Kidney (tissue), 14 donors: ENCODE data around the gene GSTT4. TPM values are rescaled to one million over a fixed set of nuclear protein-coding genes. Genes with fewer than 3 reads are reported as not detected.
A peak's percentile ranks its signal among the peaks of the same experiment; 100 is the strongest.
"Not testable (repeated sequence)": the region's sequence is repeated elsewhere in the genome, so short reads cannot be mapped to it uniquely, and the experiment has no call there.

Experiments used
- DNase-seq, 5 donors: peaks; one replicate each; pipeline ENCODE4 v3.0.0-alpha.2; 2013 to 2020
- FAIRE-seq: peaks from 2 replicates; lab custom pipeline; 2012; peaks lifted over from hg19 to GRCh38; lab: Jason Lieb, UNC
- H3K27ac ChIP-seq, 2 donors: one replicate each; pipeline ENCODE4 v1.7.0; 2013; ENCODE audit warnings: low read depth in 2 of 2, low read length in 2 of 2, inconsistent platforms in 1 of 2
- H3K27me3 ChIP-seq: one replicate; pipeline ENCODE4 v1.7.1; 2013; ENCODE audit warnings: low read length, inconsistent platforms; ENCODE audit not compliant: control insufficient read depth, insufficient read depth
- H3K36me3 ChIP-seq, 3 donors: one replicate each; pipeline versions ENCODE4 v1.7.0 to v1.7.1; 2013; ENCODE audit warnings: low read length in 3 of 3, control low read depth in 1 of 3, inconsistent platforms in 1 of 3; ENCODE audit not compliant: insufficient read depth in 3 of 3, control insufficient read depth in 2 of 3
- H3K4me1 ChIP-seq, 3 donors: one replicate each; pipeline versions ENCODE4 v1.7.0 to v1.7.1; 2013; ENCODE audit warnings: low read length in 3 of 3, inconsistent platforms in 1 of 3, low read depth in 1 of 3; ENCODE audit not compliant: control insufficient read depth in 2 of 3, insufficient read depth in 2 of 3
- H3K4me3 ChIP-seq, 3 donors: one replicate each; pipeline versions ENCODE4 v1.7.0 to v1.8.1; 2013; ENCODE audit warnings: low read length in 3 of 3, control low read depth in 1 of 3, inconsistent platforms in 1 of 3
- H3K9ac ChIP-seq, 3 donors: one replicate each; pipeline versions ENCODE4 v1.7.0 to v1.7.1; 2013; ENCODE audit warnings: low read length in 3 of 3, control low read depth in 1 of 3, inconsistent platforms in 1 of 3
- H3K9me3 ChIP-seq, 3 donors: one replicate each; pipeline versions ENCODE4 v1.7.0 to v1.7.1; 2013; ENCODE audit warnings: low read length in 3 of 3, control low read depth in 1 of 3, inconsistent platforms in 1 of 3; ENCODE audit not compliant: control insufficient read depth in 2 of 3, insufficient read depth in 1 of 3
- CTCF ChIP-seq: IDR thresholded peaks from 3 replicates; pipeline ENCODE4 v1.5.1; 2012; ENCODE audit warnings: mild to moderate bottlenecking, moderate library complexity, borderline replicate concordance; ENCODE audit not compliant: insufficient read depth; ENCODE audit errors: extremely low read depth
- intact Hi-C: fragments of 100-400 bp; cut with DNase I; formaldehyde crosslinking; loops from one replicate; pipeline ENCODE4 v1.11.1; 2022
- polyA plus RNA-seq: library from polyadenylated mRNA; stranded (reverse); fragments of 350-450 nt; fragmentation: Illumina TruSeq; extraction: RNeasy Lipid Tissue Mini Kit (QIAGEN cat#74804); gene quantifications from one replicate; pipeline ENCODE4 v1.2.3, GENCODE V29; 2014; ENCODE audit warnings: low read depth, low replicate concordance; ENCODE audit not compliant: insufficient read depth
- total RNA-seq: library from RNA; stranded (reverse); fragmentation: NEBNext Ultra II Directional; extraction: Animal tissue kit (Norgen Biotek cat#: 25700); gene quantifications from one replicate; pipeline ENCODE4 v1.2.1, GENCODE V29; 2021
- donor health status: control.
- donor health status: control.
- donor health status: control.
- donor health status: control.
- donor health status: control.
- donor health status: DM: yes; HTN: yes; CAD: no.
- donor health status: Normal renal cell carcinoma (clear cell type).

Gene GSTT4
- total and polyA plus RNA-seq, 2 donors from 2014 or later: not detected

- H3K27me3 ChIP-seq, H3K36me3 ChIP-seq, intact Hi-C loops, H3K4me1 ChIP-seq, H3K4me3 ChIP-seq, H3K9ac ChIP-seq, H3K27ac ChIP-seq, DNase-seq, H3K9me3 ChIP-seq: not testable (repeated sequence)
- FAIRE-seq: peak; percentile 88
These were observed 44.0 kb downstream of the GSTT4 start, which contains the start of gene GSTT2B for GRCh38 chr22:23961084-23961771. Gene GSTT2B (minus strand): TSS chr22:23961195. CDS start chr22:23961131, 64 bp downstream.

- peak in 4 of 5 donors; percentile 73 to 86 (median 80) for DNase-seq
- H3K4me1 ChIP-seq, H3K27ac ChIP-seq, H3K9me3 ChIP-seq, FAIRE-seq, H3K36me3 ChIP-seq, H3K4me3 ChIP-seq, H3K27me3 ChIP-seq, intact Hi-C loops, H3K9ac ChIP-seq: not testable (repeated sequence)
- TF ChIP-seq CTCF: peak; percentile 96
These were observed 48.9 kb downstream of the GSTT4 start for GRCh38 chr22:23956301-23956900.

GRCh38 chr22:23955886-23956285 is 49.4 kb downstream of the GSTT4 start:
- H3K9ac ChIP-seq, H3K36me3 ChIP-seq, H3K4me1 ChIP-seq, H3K4me3 ChIP-seq, H3K27ac ChIP-seq, DNase-seq, H3K9me3 ChIP-seq, intact Hi-C loops, H3K27me3 ChIP-seq, FAIRE-seq: not testable (repeated sequence)

GRCh38 chr22:23954991-23955305 is 50.3 kb downstream of the GSTT4 start:
- H3K9me3 ChIP-seq, H3K27me3 ChIP-seq, H3K36me3 ChIP-seq, intact Hi-C loops, DNase-seq, H3K4me3 ChIP-seq, H3K27ac ChIP-seq, FAIRE-seq, H3K9ac ChIP-seq, H3K4me1 ChIP-seq: not testable (repeated sequence)

- H3K36me3 ChIP-seq, DNase-seq, FAIRE-seq, H3K9ac ChIP-seq, H3K27ac ChIP-seq, H3K4me1 ChIP-seq, H3K27me3 ChIP-seq, H3K4me3 ChIP-seq, intact Hi-C loops, H3K9me3 ChIP-seq: not testable (repeated sequence)
These were observed 50.9 kb downstream of the GSTT4 start for GRCh38 chr22:23954193-23954990.

GRCh38 chr22:23953485-23953884 is 51.8 kb downstream of the GSTT4 start:
- H3K27me3 ChIP-seq, H3K27ac ChIP-seq, H3K4me3 ChIP-seq, H3K4me1 ChIP-seq, FAIRE-seq, H3K36me3 ChIP-seq, DNase-seq, intact Hi-C loops, H3K9me3 ChIP-seq, H3K9ac ChIP-seq: not testable (repeated sequence)

- intact Hi-C loops, FAIRE-seq: not testable (repeated sequence)
These were observed 52.4 kb downstream of the GSTT4 start for GRCh38 chr22:23952794-23953405.

More at GRCh38 chr22:23952794-23953405, 52.4 kb downstream of the GSTT4 start:
- H3K27me3 ChIP-seq, H3K36me3 ChIP-seq, H3K4me1 ChIP-seq, H3K4me3 ChIP-seq, H3K9me3 ChIP-seq, H3K27ac ChIP-seq, H3K9ac ChIP-seq: not testable (repeated sequence)
- DNase-seq: peak in 1 of 5 donors; percentile 19
